ENCODE measurements around the gene SHC3. TPM values are rescaled to one million over a fixed set of nuclear protein-coding genes. Genes with fewer than 3 reads are reported as not detected.

The SHC3 gene
- total RNA-seq, 1 donor from 2014 or later, result 0.96 TPM

DNA sequence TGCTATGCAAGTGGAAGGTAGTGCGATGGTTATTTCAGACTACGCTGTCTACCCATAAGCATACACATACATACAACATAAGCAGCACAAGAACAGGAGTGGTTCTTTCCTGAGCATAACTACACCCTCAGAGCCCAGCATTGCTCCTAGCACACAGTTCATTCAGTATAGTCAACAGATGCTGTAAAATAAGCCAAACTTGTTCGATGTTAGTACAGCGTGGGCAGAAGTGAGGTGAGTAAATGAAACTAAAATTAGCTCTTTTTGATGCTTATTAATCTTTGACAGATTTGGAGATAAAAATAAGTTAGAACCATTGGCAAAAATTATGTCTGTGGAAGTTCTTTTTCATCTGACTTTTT is 139.5 kb downstream of the SHC3 start:
- peaks cover 14% of the 10 kb centered on the region for H3K4me1 ChIP-seq
- no peaks in the 10 kb centered on the region for H3K36me3 ChIP-seq
- no peaks in the 10 kb centered on the region for H3K9me3 ChIP-seq (replicated peaks)
- no peak for TF ChIP-seq CTCF (IDR thresholded peaks at IDR 0.05; ENCODE audit: borderline replicate concordance)
- H3K4me3 ChIP-seq, result no peak overlapping the region
- no peak overlapping the region for H3K27ac ChIP-seq (replicated peaks)
- no peaks in the 10 kb centered on the region for H3K27me3 ChIP-seq (ENCODE audit: low read depth)
- DNase-seq, result no peak
- intact Hi-C loops (cut with micrococcal nuclease), result no loop called here

GRCh38 chr9:89038382-89039103 is 140.1 kb downstream of the SHC3 start:
- Histone ChIP-seq H3K27me3 (ENCODE audit: low read depth) (no peaks in the 10 kb centered on the region), H3K4me3 (no peak overlapping the region), H3K4me1 (peaks cover 14% of the 10 kb centered on the region), H3K36me3 (no peaks in the 10 kb centered on the region), H3K9me3 (replicated peaks) (no peaks in the 10 kb centered on the region), H3K27ac (replicated peaks) (no peak overlapping the region)
- intact Hi-C loops (cut with micrococcal nuclease), result no loop called here
- no peak for TF ChIP-seq CTCF (IDR thresholded peaks at IDR 0.05; ENCODE audit: borderline replicate concordance)
- no peak for DNase-seq

DNA sequence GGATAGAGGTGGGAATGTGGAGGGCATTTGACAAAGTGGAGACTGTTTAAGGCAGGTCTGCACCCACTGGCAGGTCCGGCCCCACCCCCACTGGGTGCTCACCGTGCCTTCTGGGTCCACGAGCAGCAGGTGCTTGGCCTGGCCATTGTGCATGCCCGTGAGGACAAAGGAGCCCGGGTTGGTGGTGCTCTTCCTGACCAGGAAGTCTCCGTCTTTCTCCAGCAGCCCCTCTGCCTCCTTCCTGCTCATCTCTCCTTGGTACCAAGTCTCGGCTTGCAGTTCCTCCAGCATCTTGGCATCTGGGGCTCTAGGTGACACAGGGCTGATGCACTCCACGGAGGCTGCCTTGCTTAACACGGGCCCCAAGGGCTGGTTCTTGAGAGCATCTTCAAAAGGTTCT is 140.7 kb downstream of the SHC3 start:
- Histone ChIP-seq H3K9me3 (replicated peaks) (no peaks in the 10 kb centered on the region), H3K36me3 (no peaks in the 10 kb centered on the region), H3K4me1 (peaks cover 14% of the 10 kb centered on the region), H3K4me3 (no peak overlapping the region), H3K27ac (replicated peaks) (no peak overlapping the region), H3K27me3 (ENCODE audit: low read depth) (no peaks in the 10 kb centered on the region)
- no peak for DNase-seq
- no peak for TF ChIP-seq CTCF (IDR thresholded peaks at IDR 0.05; ENCODE audit: borderline replicate concordance)
- intact Hi-C loops (cut with micrococcal nuclease), result no loop called here

GRCh38 chr9:89037346-89037745 is 141.3 kb downstream of the SHC3 start:
- Histone ChIP-seq H3K4me1 (peaks cover 14% of the 10 kb centered on the region), H3K4me3 (no peak overlapping the region), H3K36me3 (no peaks in the 10 kb centered on the region), H3K27ac (replicated peaks) (no peak overlapping the region), H3K27me3 (ENCODE audit: low read depth) (no peaks in the 10 kb centered on the region), H3K9me3 (replicated peaks) (no peaks in the 10 kb centered on the region)
- DNase-seq, result no peak
- intact Hi-C loops (cut with micrococcal nuclease), result no loop called here
- TF ChIP-seq CTCF (IDR thresholded peaks at IDR 0.05; ENCODE audit: borderline replicate concordance), result no peak

- peak overlapping the region; percentile 7 for H3K27ac ChIP-seq (replicated peaks)
- DNase-seq, result no peak
- no peak for TF ChIP-seq CTCF (IDR thresholded peaks at IDR 0.05; ENCODE audit: borderline replicate concordance)
- no peak overlapping the region for H3K4me3 ChIP-seq
- intact Hi-C loops (cut with micrococcal nuclease), result no loop called here
- no peaks in the 10 kb centered on the region for H3K9me3 ChIP-seq (replicated peaks)
- no peaks in the 10 kb centered on the region for H3K36me3 ChIP-seq
- no peaks in the 10 kb centered on the region for H3K27me3 ChIP-seq (ENCODE audit: low read depth)
- peaks cover 14% of the 10 kb centered on the region for H3K4me1 ChIP-seq
Observed at GRCh38 chr9:89036891-89037290, 141.7 kb downstream of the SHC3 start.
